ELF-1 (cell line): ENCODE results near the gene INPP5A.
"Not testable (repeated sequence)": the region's sequence is repeated elsewhere in the genome, so short reads cannot be mapped to it uniquely, and the experiment has no call there.

Experiments
- DNase-seq: peaks from one replicate; pipeline ENCODE4 v3.0.0-alpha.2; 2016; ENCODE audit warnings: low read depth, low spot score

Gene INPP5A

DNA sequence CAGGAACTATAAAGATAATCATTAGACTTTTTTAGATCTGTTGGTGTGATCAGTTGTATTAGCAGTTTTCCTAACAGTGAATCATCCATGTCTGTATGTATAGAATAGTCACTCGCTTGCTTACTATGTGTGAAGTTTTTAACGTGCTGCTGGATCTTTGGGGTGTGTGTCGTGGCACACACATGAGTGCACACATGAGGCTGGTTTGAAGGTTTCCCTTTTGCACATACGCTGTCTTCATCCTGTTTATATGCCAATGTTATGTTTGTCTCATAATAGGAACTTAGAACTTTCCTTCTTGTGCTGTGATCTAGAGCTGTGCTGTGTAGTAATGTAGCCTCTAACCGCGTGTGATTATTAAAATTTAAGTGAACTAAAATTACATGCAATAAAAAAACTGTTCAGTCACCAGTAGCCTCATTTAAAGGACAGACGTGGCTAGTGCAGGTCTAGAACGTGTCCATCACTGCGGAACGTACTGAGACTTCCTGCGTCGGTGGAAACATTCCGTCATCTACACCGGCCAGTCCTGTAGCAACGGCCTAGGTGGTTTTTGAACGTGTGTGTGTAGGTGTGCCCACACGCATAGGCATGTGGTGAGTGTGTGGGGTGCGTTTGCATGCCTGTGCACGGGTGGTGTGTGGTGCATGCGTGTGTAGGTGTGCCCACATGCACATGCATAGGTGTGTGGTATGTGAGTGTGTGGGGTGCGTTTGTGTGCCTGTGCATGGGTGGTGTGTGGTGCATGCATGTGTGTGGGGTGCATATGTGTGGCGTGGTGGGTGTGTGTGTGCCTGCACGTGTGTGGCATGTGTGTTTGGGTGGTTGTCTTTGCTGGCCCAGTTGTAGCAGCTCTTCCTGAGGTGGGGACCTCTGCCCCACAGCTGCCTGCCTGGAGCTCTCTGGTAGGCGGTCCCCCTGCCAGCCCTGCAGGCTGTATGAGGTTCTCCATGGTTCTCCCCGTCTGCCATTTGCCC, 56.6 kb downstream of the INPP5A start:
- no peak for DNase-seq

DNA sequence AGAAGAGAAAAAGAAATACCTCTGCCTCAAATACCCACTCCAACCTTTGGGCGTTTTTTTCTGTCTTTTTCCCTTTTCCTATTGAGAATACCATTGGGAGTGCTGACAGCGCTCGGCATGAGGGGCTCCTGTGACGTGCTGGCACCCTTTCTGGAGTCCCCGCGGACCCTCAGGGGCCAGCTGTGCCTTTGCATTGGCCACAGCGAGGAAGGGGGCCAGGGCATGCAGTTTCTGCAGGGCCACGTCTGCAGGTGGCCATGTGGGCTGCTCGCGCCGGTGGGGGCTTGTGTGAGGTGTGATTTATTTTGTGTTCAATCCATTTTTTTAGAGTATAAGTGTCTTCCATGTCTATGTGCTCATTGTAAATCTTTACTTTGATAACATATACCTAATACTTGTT, 57.4 kb downstream of the INPP5A start:
- no peak for DNase-seq

- no peak for DNase-seq
Observed at GRCh38 chr10:132595854-132596253, 58.3 kb downstream of the INPP5A start.

DNA sequence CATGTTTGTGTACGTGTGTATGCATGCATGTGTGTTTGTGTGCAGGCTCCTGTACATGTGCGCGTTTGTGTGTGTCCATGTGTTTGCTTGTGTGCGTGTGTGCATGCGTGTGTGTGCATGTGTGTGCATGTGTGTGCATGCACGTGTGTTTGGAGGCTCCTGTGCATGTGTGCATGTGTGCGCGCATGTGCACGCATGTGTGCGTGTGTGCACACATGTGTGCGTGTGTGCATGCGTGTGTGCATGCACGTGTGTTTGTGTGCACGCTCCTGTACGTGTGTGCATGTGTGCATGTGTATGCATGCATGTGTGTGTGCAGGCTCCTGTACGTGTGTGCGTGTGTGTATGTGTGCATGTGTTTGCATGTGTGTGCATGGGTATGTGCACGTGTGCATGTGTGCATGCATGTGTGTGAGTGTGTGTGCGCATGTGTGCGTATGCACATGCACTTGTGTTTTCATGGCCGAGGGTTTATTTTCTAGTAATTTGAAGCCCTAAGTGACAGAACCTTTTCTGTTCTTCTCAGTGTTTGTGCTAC, 59.2 kb downstream of the INPP5A start:
- DNase-seq: no peak

GRCh38 chr10:132597654-132598053, 60.1 kb downstream of the INPP5A start:
- DNase-seq: no peak

DNA sequence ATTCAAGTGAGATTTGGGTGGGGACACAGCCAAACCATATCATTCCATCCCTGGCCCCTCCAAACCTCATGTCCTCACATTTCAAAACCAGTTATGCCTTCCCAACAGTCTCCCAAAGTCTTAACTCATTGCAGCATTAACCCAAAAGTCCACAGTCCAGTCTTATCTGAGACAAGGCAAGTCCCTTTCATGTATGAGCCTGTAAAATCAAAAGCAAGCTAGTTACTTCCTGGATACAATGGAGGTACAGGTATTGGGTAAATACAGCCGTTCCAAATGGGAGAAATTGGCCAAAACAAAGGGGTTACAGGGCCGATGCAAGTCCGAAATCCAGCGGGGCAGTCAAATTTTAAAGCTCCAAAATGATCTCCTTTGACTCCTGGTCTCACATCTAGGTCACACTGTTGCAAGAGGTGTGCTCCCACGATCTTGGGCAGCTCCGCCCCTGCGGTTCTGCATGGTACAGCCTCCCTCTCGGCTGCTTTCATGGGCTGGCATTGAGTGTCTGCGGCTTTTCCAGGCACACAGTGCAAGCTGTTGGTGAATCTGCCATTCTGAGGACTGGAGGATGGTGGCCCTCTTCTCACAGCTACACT, 61.5 kb downstream of the INPP5A start:
- not testable (repeated sequence) for DNase-seq

GRCh38 chr10:132599732-132600131, 62.1 kb downstream of the INPP5A start:
- DNase-seq: no peak

GRCh38 chr10:132600416-132600815, 62.8 kb downstream of the INPP5A start:
- no peak for DNase-seq

DNA sequence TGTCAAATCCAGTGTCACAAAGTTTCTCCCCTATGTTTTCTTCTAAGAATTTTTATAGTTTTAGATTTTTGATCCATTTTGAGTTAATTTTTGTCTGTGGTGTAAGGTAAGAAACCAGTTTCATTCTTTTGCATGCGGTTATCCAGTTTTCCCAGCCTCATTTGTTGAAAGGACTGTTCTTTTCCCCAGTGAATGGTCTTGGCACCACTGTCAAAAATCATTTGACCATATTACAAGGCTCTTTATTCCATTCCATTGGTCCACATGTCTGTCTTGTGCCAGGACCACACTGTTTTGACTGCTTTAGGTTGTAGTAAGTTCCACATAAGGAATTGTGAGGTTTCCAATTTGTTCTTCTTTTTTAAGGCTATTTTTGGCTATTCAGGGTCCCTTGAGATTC, 64.0 kb downstream of the INPP5A start:
- DNase-seq: no peak

DNA sequence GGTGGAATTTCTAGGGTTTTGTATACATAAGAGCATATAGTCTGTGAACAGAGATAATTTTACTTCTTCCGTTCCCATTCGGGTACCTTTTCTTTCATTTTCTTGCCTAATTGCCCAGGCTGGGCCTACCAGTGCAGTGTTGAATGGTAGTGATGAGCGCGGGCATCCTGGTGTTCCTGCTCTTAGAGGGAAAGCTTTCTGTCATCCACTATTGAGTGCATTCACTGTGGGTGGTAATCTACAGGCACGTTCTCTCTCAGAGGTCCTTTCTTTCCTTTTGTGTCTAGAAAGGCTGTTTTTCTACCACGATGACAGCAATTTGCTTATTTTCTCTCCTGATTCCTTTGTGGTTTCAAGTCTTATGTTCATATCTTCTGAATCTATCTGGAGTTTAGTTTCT, 65.0 kb downstream of the INPP5A start:
- no peak for DNase-seq

DNA sequence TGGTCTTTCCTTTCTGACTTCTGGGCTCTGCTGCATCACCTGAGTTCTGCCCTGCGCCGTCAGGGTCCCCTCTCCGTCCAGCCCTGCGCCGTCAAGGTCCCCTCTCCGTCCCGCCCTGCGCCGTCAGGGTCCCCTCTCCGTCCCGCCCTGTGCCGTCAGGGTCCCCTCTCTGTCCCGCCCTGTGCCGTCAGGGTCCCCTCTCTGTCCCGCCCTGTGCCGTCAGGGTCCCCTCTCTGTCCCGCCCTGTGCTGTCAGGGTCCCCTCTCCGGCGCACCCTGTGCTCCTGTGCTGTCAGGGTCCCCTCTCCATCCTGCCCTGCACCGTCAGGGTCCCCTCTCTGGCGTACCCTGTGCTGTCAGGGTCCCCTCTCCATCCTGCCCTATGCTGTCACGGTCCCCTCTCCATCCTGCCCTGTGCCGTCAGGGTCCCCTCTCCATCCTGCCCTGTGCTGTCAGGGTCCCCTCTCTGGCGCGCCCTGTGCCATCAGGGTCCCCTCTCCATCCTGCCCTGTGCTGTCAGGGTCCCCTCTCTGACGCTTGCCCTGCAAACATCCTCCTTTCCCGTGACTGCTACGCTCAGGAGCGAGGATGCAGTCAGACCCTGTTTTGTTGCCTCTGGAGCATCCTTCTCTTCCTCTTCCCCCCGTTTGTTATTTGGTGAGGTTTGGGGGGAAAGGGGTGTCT, 66.4 kb downstream of the INPP5A start:
- no peak for DNase-seq

- DNase-seq: no peak
Observed at GRCh38 chr10:132604686-132605085, 67.1 kb downstream of the INPP5A start.

DNA sequence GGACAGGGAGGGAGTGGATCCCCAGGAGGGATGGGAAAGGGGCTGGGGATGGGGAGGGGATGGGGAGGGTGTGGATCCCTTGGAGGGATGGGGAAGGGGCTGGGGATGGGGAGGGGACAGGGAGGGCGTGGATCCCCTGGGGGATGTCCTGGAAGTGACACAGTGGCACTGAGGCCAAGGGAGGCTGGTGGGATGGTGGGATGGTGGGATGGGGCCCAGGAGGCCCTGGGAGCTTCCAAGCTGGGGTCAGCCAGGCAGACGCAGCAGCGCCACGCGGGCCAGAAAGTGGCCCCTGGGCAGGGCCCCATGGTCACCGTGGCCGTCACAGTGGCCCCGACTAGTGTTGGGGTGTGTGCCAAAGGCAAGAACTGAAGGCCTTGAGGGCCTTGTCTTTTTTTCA, 67.8 kb downstream of the INPP5A start:
- DNase-seq: no peak

DNA sequence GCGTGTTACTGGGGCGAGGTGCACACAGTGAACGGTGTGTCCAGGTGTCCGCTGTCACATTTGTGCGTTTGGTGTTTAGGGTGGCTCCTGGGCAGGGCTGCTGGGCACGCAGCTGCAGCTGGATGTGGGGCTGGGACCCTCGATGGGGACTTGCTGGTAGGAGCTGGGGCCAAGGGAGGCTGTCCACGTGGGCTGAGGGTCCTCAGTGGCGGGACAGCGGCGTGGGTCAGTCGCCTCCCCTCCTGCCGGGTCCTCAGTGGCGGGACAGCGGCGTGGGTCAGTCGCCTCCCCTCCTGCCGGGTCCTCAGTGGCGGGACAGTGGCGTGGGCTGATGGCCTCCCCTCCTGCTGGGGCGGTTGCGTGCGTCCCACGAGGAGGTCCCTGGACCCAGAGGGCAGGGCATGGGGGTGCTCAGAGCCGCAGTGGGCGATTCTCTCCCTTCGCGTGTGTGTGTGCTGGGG, 68.5 kb downstream of the INPP5A start:
- DNase-seq: no peak

GRCh38 chr10:132606536-132607316, 69.1 kb downstream of the INPP5A start:
- DNase-seq: no peak

GRCh38 chr10:132607491-132607890, 69.9 kb downstream of the INPP5A start:
- no peak for DNase-seq

GRCh38 chr10:132607961-132608495, 70.4 kb downstream of the INPP5A start:
- DNase-seq: no peak

DNA sequence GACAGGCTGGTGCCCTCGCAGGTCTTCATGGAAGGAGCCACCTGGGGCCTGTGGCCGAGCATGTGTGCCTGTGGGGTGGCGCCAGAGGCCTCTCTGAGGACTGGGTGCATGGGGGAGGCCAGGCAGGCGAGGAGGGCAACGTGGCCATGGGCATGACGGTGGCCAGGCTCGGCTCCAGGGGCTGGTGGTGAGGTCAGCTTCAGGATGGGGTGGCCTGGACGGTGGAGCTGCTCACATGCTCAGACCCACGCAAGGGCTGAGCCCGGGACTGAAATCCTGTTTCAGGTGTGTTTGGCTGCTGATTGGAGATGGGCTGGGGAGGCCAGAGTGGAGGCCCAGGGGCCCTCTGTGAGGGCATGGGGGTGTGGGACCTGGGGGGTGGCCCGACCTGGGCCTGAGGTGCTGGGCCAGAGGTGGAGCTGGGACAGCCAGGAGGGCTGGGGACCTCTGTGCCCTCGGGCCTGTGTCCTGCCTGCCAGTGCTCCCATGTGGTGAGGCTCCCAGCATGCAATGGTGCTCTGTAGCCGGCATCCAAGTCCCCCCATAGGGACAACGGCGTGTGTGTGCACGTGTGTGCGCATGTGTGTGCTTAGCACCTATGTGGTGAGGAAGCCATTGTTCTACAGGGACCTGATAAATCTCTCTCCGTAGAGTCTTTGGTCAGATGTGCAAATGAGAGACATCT, 71.1 kb downstream of the INPP5A start:
- DNase-seq: no peak

DNA sequence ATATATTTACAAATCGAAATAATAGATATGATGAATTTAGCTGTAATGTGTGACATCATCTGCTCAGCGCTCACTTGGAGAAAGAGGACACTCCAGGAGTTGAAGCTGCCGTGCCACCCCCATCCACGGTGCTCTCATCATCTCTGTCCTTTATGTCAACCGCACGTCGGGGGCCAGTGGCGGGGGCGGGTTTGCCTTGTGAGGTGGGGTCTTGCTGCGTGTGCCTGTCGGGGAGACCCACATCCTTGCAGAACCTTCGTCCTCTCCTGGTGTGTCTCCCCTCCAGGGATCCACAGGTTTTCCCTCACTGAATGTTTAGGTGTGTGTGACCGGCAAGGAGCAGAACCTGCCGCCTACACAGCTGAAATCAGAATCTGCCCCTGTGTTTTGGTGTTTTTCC, 71.6 kb downstream of the INPP5A start:
- DNase-seq: no peak

DNA sequence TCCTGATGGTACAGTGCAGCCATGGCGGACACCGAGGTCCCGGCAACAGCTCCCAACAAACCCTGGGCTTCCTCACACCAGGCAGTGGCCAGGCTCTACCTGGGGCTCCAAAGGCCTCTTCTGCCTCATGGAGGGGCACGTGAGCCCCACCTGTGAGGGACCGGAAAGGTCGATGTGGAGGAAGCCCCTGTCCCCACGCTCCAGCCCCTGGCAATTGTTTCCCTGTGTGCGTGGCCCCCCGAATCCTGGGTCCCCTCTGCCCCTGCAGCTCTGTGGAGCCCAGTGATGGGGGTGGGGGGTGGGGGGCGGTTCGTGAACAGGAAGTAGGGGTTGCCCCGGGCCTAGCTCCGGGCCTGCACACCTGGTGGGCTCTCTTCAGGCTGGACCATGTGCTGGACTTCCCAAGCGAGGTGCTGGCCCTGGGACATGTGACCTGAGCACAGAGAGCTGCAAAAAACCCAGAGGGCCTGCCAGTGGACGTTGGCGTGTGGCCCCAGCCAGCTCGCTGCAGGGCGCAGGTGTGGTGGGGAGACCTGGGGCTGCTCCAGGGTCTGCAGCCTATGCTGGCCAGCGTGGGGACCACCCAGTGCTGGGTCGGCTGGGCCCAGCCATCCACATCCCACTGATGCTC, 72.6 kb downstream of the INPP5A start:
- DNase-seq: no peak
